Uterus (tissue), 4 donors: Measurements from ENCODE around the gene EEF1AKMT4. TPM values are rescaled to one million over a fixed set of nuclear protein-coding genes. Genes with fewer than 3 reads are reported as not detected.
"Not testable (repeated sequence)": the region's sequence is repeated elsewhere in the genome, so short reads cannot be mapped to it uniquely, and the experiment has no call there.

Experiments used
- DNase-seq, 2 donors: peaks; one replicate each; pipeline ENCODE4 v3.0.0-alpha.2; 2019 to 2020
- H3K27ac ChIP-seq, 2 donors: fragments of 200-600 bp; sonication (generic); 1 replicate in 1 of 2; 2 replicates in 1 of 2; pipeline ENCODE4 v1.5.1; 2016 to 2018
- H3K27me3 ChIP-seq, 2 donors: fragments of 200-600 bp; sonication (generic); one replicate each; pipeline ENCODE4 v1.5.1; 2018 to 2019; ENCODE audit warnings: control low read depth in 1 of 2
- H3K36me3 ChIP-seq, 2 donors: fragments of 200-600 bp; sonication (generic); one replicate each; pipeline ENCODE4 v1.5.1; 2019; ENCODE audit warnings: control low read depth in 1 of 2
- H3K4me1 ChIP-seq, 2 donors: fragments of 200-600 bp; sonication (generic); one replicate each; pipeline ENCODE4 v1.5.1; 2018 to 2019; ENCODE audit warnings: control low read depth in 1 of 2
- H3K4me3 ChIP-seq, 2 donors: fragments of 200-600 bp; sonication (generic); 1 replicate in 1 of 2; 2 replicates in 1 of 2; pipeline ENCODE4 v1.5.1; 2018 to 2019; ENCODE audit warnings: mild to moderate bottlenecking in 1 of 2
- H3K9me3 ChIP-seq, 2 donors: fragments of 200-600 bp; sonication (generic); one replicate each; pipeline ENCODE4 v1.5.1; 2019; ENCODE audit warnings: control low read depth in 1 of 2
- POLR2A ChIP-seq, 2 donors: fragments of 450-650 bp; IDR thresholded peaks; one replicate each; pipeline ENCODE4 v1.6.1; 2016; ENCODE audit warnings: antibody characterized with exemption in 2 of 2, mild to moderate bottlenecking in 1 of 2, moderate library complexity in 1 of 2
- intact Hi-C: fragments of 100-400 bp; cut with DNase I; formaldehyde crosslinking; loops from one replicate; pipeline ENCODE4 v1.15.1; 2023; ENCODE audit warnings: low total_unique reads
- total RNA-seq, 4 donors: library from RNA; depleted of rRNA in 3 of 4; stranded (reverse); fragments of >200 nt in 3 of 4; gene quantifications; one replicate each; pipeline versions ENCODE4 v1.1.0 to v1.2.4, GENCODE V29; 2014 to 2023
- TF ChIP-seq, protein P1 (sequence below), 4 experiments: fragments of 200-600 bp in 2 of 4; fragments of 450-650 bp in 2 of 4; sonication (generic) in 2 of 4; IDR thresholded peaks; one replicate each; pipeline ENCODE4 v1.5.1; 2016 to 2019; ENCODE audit warnings: antibody characterized with exemption in 4 of 4, mild to moderate bottlenecking in 2 of 4, moderate library complexity in 1 of 4
- donor health status: DM: yes; HTN: yes; CAD: no.

Gene EEF1AKMT4
- total RNA-seq, 4 donors from 2014 or later: 0.51 to 4.7 (median 2.2) TPM

- no peak overlapping the region for H3K27ac ChIP-seq
- no peaks in the 10 kb centered on the region for H3K9me3 ChIP-seq
- H3K36me3 ChIP-seq: no peaks in the 10 kb centered on the region
- peaks cover 27% of the 10 kb centered on the region in 2 donors for H3K27me3 ChIP-seq
- DNase-seq: no peak
- TF ChIP-seq, protein P1, sequence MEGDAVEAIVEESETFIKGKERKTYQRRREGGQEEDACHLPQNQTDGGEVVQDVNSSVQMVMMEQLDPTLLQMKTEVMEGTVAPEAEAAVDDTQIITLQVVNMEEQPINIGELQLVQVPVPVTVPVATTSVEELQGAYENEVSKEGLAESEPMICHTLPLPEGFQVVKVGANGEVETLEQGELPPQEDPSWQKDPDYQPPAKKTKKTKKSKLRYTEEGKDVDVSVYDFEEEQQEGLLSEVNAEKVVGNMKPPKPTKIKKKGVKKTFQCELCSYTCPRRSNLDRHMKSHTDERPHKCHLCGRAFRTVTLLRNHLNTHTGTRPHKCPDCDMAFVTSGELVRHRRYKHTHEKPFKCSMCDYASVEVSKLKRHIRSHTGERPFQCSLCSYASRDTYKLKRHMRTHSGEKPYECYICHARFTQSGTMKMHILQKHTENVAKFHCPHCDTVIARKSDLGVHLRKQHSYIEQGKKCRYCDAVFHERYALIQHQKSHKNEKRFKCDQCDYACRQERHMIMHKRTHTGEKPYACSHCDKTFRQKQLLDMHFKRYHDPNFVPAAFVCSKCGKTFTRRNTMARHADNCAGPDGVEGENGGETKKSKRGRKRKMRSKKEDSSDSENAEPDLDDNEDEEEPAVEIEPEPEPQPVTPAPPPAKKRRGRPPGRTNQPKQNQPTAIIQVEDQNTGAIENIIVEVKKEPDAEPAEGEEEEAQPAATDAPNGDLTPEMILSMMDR (IDR thresholded peaks at IDR 0.05): no peak
- no peak for TF ChIP-seq POLR2A (IDR thresholded peaks at IDR 0.05)
- intact Hi-C loops: loop anchor here (1.0 kb wide), 1 partner anchor 28 kb away; no protein-coding TSS in a partner anchor
- H3K4me3 ChIP-seq: no peak overlapping the region
- peaks cover 0 to 24% of the 10 kb centered on the region in 2 donors for H3K4me1 ChIP-seq
Observed at GRCh38 chr3:184262764-184263179, 13.3 kb downstream of the EEF1AKMT4 start.

DNA sequence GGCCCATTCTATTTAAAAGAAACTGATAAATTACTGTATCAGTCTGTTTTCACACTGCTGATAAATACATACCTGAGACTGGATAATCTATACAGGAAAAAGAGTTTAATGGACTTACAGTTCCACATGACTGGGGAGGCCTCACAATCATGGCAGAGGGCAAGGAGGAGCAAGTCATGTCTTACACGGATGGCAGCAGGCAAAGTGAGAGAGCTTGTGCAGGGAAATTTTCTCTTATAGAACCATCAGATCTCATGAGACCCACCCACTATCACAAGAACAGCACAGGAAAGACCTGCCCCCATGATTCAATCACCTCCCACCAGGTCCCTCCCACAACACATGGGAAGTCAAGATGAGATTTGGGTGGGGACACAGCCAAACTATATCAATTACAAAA is 17.8 kb downstream of the EEF1AKMT4 start:
- peaks cover 9 to 22% of the 10 kb centered on the region in 2 donors for H3K27me3 ChIP-seq
- intact Hi-C loops, DNase-seq: not testable (repeated sequence)

GRCh38 chr3:184272269-184272668 is 22.8 kb downstream of the EEF1AKMT4 start:
- Histone ChIP-seq H3K9me3 (no peaks in the 10 kb centered on the region), H3K27ac (no peak overlapping the region), H3K27me3 (peaks cover 0 to 3% of the 10 kb centered on the region in 2 donors), H3K4me1 (no peaks in the 10 kb centered on the region), H3K36me3 (no peaks in the 10 kb centered on the region), H3K4me3 (no peak overlapping the region)
- intact Hi-C loops: no loop called here
- no peak for DNase-seq
- TF ChIP-seq, protein P1 (IDR thresholded peaks at IDR 0.05): no peak
- TF ChIP-seq POLR2A (IDR thresholded peaks at IDR 0.05): no peak

More for the DNA sequence above, 17.8 kb downstream of the EEF1AKMT4 start:
- not testable (repeated sequence) for H3K9me3 ChIP-seq, H3K36me3 ChIP-seq, H3K27ac ChIP-seq, H3K4me1 ChIP-seq, H3K4me3 ChIP-seq

GRCh38 chr3:184275381-184275701 is 25.9 kb downstream of the EEF1AKMT4 start:
- Histone ChIP-seq H3K27me3 (no peaks in the 10 kb centered on the region), H3K4me1 (no peaks in the 10 kb centered on the region), H3K27ac (no peak overlapping the region), H3K9me3 (no peaks in the 10 kb centered on the region), H3K36me3 (no peaks in the 10 kb centered on the region), H3K4me3 (no peak overlapping the region)
- intact Hi-C loops: no loop called here
- no peak for TF ChIP-seq POLR2A (IDR thresholded peaks at IDR 0.05)
- TF ChIP-seq, protein P1 (IDR thresholded peaks at IDR 0.05): no peak
- DNase-seq: no peak

- TF ChIP-seq, protein P1 (IDR thresholded peaks at IDR 0.05): no peak
- Histone ChIP-seq H3K36me3 (no peaks in the 10 kb centered on the region), H3K4me1 (no peaks in the 10 kb centered on the region), H3K27me3 (no peaks in the 10 kb centered on the region), H3K9me3 (no peaks in the 10 kb centered on the region), H3K27ac (no peak within 1 kb of the TSS), H3K4me3 (no peak within 1 kb of the TSS)
- no peak for DNase-seq
- intact Hi-C loops: no loop called here
Observed at GRCh38 chr3:184275961-184276910, 26.8 kb downstream of the EEF1AKMT4 start, which contains the start of gene ECE2. Gene ECE2, plus strand, starts transcription at chr3:184276022. Its CDS starts 132 bp downstream, at chr3:184276154.
